ENCODE measurements around the gene TOP1. TPM values are rescaled to one million over a fixed set of nuclear protein-coding genes. Genes with fewer than 3 reads are reported as not detected.
"Not testable (repeated sequence)": the region's sequence is repeated elsewhere in the genome, so short reads cannot be mapped to it uniquely, and the experiment has no call there.

TOP1 gene
- total RNA-seq, 1 donor from 2014 or later, result 52.0 TPM

DNA sequence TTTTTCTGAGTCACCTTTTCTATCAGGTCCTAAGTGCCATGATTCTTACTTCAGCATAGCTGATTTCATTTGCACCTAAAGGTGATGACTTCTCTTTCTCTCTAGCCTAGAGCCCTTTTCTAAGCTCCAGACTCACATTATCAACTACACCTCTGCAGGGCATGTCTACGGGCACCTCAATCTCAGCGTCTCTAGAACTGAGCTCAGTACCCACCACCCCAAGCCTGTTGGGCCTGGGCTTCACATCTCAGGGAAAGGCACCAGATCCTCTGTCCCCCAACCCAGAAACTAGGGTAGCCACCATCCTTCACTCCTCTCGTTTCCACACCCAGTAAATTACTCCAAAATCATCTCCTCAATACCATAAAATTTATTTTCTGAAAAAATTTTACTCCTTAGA lies 98.1 kb downstream of the TOP1 start:
- no peak overlapping the region for H3K4me3 ChIP-seq
- H3K4me1 ChIP-seq, result no peaks in the 10 kb centered on the region
- H3K27me3 ChIP-seq (ENCODE audit: low read depth), result no peaks in the 10 kb centered on the region
- TF ChIP-seq, protein P1, sequence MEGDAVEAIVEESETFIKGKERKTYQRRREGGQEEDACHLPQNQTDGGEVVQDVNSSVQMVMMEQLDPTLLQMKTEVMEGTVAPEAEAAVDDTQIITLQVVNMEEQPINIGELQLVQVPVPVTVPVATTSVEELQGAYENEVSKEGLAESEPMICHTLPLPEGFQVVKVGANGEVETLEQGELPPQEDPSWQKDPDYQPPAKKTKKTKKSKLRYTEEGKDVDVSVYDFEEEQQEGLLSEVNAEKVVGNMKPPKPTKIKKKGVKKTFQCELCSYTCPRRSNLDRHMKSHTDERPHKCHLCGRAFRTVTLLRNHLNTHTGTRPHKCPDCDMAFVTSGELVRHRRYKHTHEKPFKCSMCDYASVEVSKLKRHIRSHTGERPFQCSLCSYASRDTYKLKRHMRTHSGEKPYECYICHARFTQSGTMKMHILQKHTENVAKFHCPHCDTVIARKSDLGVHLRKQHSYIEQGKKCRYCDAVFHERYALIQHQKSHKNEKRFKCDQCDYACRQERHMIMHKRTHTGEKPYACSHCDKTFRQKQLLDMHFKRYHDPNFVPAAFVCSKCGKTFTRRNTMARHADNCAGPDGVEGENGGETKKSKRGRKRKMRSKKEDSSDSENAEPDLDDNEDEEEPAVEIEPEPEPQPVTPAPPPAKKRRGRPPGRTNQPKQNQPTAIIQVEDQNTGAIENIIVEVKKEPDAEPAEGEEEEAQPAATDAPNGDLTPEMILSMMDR (IDR thresholded peaks at IDR 0.05), result no peak
- intact Hi-C loops (cut with DNase I), result no loop called here
- H3K27ac ChIP-seq, result no peak overlapping the region
- H3K36me3 ChIP-seq, result peaks cover 51% of the 10 kb centered on the region
- no peak for DNase-seq
- H3K9me3 ChIP-seq, result no peaks in the 10 kb centered on the region
- peak in 1 of 2 donors; percentile 11 for ATAC-seq

DNA sequence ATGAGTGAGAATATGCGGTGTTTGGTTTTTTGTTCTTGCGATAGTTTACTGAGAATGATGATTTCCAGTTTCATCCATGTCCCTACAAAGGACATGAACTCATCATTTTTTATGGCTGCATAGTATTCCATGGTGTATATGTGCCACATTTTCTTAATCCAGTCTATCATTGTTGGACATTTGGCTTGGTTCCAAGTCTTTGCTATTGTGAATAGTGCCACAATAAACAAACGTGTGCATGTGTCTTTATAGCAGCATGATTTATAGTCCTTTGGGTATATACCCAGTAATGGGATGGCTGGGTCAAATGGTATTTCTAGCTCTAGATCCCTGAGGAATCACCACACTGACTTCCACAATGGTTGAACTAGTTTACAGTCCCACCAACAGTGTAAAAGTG lies 99.7 kb downstream of the TOP1 start:
- peaks cover 35% of the 10 kb centered on the region for H3K36me3 ChIP-seq
- H3K4me1 ChIP-seq; H3K9me3 ChIP-seq; intact Hi-C loops (cut with DNase I); DNase-seq; H3K4me3 ChIP-seq; H3K27ac ChIP-seq; H3K27me3 ChIP-seq (ENCODE audit: low read depth); ATAC-seq: not testable (repeated sequence)

DNA sequence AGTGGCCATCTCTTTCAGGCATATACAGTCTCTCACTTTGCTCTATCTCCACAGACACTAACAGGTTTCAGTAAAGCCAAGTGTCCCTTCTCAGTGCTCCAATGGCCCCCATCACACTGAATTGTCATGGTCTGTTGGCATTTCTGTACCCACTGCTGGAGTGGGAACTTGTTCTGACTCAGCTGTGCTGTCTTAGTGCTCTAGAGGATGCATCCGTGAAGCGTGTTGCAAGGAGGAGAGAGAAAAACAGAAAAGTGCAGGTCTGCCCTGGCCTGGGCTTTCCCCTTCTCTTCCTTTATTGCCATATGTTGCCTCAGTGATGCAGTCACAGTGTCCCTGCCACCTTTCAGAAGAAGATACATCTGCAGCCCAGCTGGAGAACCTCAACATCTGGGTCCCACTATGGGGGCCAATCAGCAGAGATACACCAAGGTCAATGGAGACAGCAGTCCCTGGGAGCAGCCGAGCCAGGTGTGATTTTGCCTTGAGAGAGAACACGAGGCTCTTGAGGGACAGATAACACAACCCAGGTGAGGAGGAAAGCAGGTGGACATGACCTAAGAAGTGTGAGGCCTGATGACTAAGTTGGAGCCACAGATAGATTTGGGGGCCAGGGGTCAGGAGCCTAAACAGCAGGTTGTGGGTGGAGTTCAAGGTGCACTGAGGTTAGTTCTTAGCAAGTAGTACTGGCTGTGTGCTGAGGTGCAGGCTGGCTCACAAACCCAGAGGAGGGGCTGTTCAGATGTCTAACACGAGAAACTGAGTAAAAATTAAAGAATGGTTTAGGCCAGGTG lies 103.2 kb downstream of the TOP1 start:
- Histone ChIP-seq H3K27ac (no peak overlapping the region), H3K36me3 (peaks cover under 1% of the 10 kb centered on the region), H3K4me1 (peaks cover 15% of the 10 kb centered on the region), H3K27me3 (ENCODE audit: low read depth) (no peaks in the 10 kb centered on the region), H3K4me3 (no peak overlapping the region), H3K9me3 (no peaks in the 10 kb centered on the region)
- DNase-seq (no peak), ATAC-seq (no peak)
- TF ChIP-seq, protein P1 (IDR thresholded peaks at IDR 0.05), result no peak
- intact Hi-C loops (cut with DNase I), result no loop called here

DNA sequence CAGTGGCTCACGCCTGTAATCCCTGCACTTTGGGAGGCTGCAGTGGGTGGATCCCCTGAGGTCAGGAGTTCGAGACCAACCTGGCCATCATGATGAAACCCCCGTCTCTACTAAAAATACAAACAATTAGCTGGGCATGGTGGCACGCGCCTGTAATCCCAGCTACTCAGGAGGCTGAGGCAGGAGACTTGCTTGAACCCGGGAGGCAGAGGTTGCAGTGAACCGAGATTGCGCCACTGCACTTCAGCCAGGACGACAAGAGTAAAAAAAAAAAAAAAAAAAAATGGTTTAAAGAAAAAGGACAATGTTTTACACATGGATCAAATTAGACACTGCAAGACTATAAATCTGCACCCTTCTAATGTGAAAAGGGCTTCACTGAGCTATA lies 103.8 kb downstream of the TOP1 start:
- DNase-seq; H3K27ac ChIP-seq; intact Hi-C loops (cut with DNase I); H3K36me3 ChIP-seq; ATAC-seq; H3K4me3 ChIP-seq; H3K27me3 ChIP-seq (ENCODE audit: low read depth); H3K9me3 ChIP-seq: not testable (repeated sequence)
- H3K4me1 ChIP-seq, result peaks cover 15% of the 10 kb centered on the region

DNA sequence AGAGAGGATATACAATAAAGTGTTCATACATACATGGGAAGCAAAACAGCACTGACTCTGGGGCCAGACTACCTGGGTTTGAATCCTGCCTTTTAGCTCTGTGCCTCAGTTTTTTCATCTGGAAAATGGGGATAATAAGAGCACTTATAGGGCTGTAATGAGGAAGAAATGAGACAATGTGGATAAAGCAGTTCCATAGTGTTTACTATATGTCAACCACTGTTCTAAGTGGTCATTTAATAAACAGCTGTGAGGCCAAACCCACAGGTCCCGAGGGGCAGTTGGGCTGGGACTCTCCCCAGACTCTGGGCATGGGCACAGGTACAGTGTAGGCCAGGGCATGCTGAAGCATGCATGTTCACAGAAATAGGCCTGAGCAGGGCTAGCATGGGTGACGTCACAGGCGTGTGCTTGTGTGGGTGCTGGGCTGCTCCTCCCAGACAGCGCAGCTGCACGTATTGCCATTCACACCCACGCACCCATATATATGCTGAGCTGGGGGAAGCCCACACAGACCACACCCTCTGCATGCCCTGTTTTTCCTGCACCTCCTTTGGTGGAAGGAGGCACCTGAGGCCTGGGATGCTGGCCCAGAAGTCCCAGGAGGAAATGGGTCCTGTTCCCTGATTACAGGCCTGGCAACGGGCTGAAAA lies 105.2 kb downstream of the TOP1 start:
- intact Hi-C loops (cut with DNase I), result no loop called here

DNA sequence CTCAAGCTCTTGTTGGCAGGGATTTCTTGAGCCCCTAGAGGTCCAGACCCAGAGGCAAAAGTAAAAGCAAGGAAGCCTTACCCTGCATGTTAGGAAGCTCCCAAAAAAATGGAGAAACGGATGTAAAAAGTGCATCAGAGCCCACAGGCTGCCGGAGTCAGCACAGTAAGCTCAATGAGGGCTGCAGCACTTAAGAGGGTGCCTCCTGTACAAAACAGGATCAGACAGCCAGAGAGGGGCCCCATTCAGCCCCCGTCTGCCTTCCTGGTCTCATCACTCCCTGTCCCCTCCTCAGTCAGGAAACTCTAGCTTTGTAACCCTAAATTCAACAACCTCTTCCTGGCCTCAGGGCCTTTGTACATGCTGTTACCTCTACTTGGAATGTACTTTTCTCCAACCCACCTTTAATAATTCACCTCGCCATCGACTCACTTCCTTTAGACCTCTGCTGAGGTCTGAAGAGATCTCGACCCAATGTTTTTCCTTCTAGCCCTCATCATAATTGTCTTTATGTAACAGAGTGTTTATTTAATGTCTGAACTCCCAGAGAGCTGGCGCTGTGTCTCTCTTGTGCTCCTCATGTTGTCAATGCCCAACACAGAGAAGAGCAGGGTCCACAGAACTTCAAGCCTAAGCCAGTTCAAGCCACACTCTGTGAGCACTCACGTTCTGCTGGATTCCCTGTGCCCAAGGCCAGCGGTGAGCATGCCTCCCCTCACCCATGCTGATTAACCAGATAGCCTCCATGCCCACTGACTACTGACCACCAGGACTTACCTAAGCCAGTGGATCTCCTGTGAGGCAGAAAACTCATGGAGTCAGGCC lies 106.0 kb downstream of the TOP1 start:
- no peaks in the 10 kb centered on the region for H3K36me3 ChIP-seq
- DNase-seq (no peak), ATAC-seq (no peak)
- no peak overlapping the region for H3K27ac ChIP-seq
- H3K9me3 ChIP-seq, result no peaks in the 10 kb centered on the region
- H3K4me1 ChIP-seq, result peaks cover 32% of the 10 kb centered on the region
- TF ChIP-seq, protein P1 (IDR thresholded peaks at IDR 0.05), result no peak
- intact Hi-C loops (cut with DNase I), result no loop called here
- no peaks in the 10 kb centered on the region for H3K27me3 ChIP-seq (ENCODE audit: low read depth)
- no peak overlapping the region for H3K4me3 ChIP-seq

More for the DNA sequence above, 105.2 kb downstream of the TOP1 start:
- TF ChIP-seq, protein P1 (IDR thresholded peaks at IDR 0.05), result no peak
- ATAC-seq (no peak), DNase-seq (no peak)
- Histone ChIP-seq H3K4me3 (no peak overlapping the region), H3K36me3 (no peaks in the 10 kb centered on the region), H3K9me3 (no peaks in the 10 kb centered on the region), H3K27me3 (ENCODE audit: low read depth) (no peaks in the 10 kb centered on the region), H3K27ac (no peak overlapping the region), H3K4me1 (peaks cover 25% of the 10 kb centered on the region)
